Left colon (tissue), 2 donors: ENCODE measurements around the gene PCDHGB7. TPM values are rescaled to one million over a fixed set of nuclear protein-coding genes. Genes with fewer than 3 reads are reported as not detected.
"Not testable (repeated sequence)": the region's sequence is repeated elsewhere in the genome, so short reads cannot be mapped to it uniquely, and the experiment has no call there.

Source experiments
- ATAC-seq: fragments of 200-7000 bp; cut with Tn5 transposase; one replicate; pipeline ENCODE4 v1.9.1; 2020; ENCODE audit warnings: mild to moderate bottlenecking, moderate library complexity
- DNase-seq, 2 donors: peaks; one replicate each; pipeline ENCODE4 v3.0.0-alpha.2; 2020
- intact Hi-C, 2 donors: fragments of 100-400 bp; cut with DNase I in 1 of 2; cut with micrococcal nuclease in 1 of 2; formaldehyde crosslinking; loops; one replicate each; pipeline versions ENCODE4 v1.11.2 to v1.14.0; 2022; cut with DNase I, micrococcal nuclease
- long read RNA-seq: library from polyadenylated mRNA; unstranded; transcript quantifications from one replicate; pipeline ENCODE4 v2.0.0, GENCODE V29; 2021
- total RNA-seq, 2 donors: library from RNA; stranded (reverse); fragmentation: NEBNext Ultra II Directional; extraction: Animal tissue kit (Norgen Biotek cat#: 25700); gene quantifications; one replicate each; pipeline ENCODE4 v1.2.1, GENCODE V29; 2021
- donor health status: DM: no; HTN: no; CAD: no.
- donor health status: DM: yes; HTN: yes; CAD: no.

Gene PCDHGB7
- total RNA-seq: 1 to 10 TPM; 3.0 to 4.2 TPM
- long read RNA-seq: 0 reads

- intact Hi-C loops: loop anchor here in 1 of 2 donors (10.0 kb wide), 1 partner anchor 147 kb away; no protein-coding TSS in a partner anchor
- ATAC-seq (peak; percentile 70), DNase-seq (peak in 1 of 2 donors; percentile 60)
These were observed at the start of gene PCDHGB7 for GRCh38 chr5:141417494-141418172. Gene PCDHGB7, plus strand, starts transcription at chr5:141417677. Its CDS starts 183 bp downstream, at chr5:141417860.

GRCh38 chr5:141369994-141370848, 47.3 kb upstream of the PCDHGB7 start, which contains the start of gene PCDHGB3:
Gene PCDHGB3, plus strand, starts transcription at chr5:141370242. Its CDS starts 153 bp downstream, at chr5:141370395.
- DNase-seq (peak in 1 of 2 donors; percentile 41), ATAC-seq (peak; percentile 71)
- intact Hi-C loops: no loop called here

DNA sequence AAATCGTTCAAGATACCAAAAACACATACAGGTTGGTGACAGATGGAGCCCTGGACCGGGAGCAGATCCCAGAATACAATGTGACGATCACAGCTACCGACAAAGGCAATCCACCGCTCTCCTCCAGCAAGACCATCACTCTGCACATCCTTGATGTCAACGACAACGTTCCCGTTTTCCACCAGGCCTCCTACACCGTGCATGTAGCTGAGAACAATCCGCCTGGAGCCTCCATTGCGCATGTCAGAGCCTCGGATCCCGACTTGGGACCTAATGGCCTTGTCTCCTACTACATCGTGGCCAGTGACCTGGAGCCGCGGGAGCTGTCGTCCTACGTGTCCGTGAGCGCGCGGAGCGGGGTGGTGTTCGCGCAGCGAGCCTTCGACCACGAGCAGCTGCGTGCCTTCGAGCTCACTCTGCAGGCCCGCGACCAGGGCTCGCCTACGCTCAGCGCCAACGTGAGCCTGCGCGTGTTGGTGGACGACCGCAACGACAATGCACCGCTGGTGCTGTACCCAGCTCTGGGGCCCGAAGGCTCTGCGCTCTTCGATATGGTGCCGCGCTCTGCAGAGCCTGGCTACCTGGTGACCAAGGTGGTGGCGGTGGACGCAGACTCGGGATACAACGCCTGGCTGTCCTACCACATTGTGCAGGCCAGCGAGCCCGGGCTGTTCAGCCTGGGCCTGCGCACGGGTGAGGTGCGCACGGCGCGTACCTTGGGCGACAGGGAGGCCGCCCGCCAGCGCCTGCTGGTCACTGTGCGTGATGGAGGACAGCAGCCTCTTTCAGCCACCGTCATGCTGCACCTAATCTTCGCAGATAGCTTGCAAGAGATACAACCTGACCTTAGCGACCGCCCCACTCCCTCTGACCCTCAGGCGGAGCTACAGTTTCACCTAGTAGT, 45.7 kb upstream of the PCDHGB7 start:
- intact Hi-C loops: no loop called here
- DNase-seq: no peak
- no peak for ATAC-seq

DNA sequence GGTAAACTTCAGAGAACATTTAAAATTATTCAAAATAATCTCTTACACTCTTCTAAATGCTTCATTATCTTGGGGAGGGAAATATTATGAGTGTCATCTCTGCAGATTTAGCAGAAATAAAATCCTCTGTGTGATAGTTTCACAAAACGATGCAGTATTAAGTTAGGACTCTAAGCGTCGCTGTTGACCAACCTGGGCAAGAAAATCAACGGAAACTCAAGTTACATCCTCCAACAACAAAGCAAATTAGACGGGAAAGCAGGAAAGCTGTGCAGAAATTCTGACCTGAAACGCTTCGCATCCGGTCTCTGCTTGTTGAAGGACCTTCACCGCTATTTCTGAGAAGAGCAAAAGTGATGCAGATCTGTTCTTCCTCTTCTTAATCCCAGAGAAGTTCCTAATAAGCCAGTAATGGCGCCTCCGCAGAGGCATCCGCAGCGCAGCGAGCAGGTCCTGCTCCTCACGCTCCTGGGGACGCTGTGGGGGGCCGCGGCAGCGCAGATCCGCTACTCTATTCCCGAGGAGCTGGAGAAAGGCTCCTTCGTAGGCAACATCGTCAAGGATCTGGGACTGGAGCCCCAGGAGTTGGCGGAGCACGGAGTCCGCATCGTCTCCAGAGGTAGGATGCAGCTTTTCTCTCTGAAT, 43.7 kb upstream of the PCDHGB7 start, which contains the start of gene PCDHGA6:
PCDHGA6 (plus strand) TSS at position 219 of the 645 bp plus-strand sequence; CDS start at position 412, 193 bp downstream.
- no peak for ATAC-seq
- DNase-seq: no peak
- intact Hi-C loops: no loop called here

DNA sequence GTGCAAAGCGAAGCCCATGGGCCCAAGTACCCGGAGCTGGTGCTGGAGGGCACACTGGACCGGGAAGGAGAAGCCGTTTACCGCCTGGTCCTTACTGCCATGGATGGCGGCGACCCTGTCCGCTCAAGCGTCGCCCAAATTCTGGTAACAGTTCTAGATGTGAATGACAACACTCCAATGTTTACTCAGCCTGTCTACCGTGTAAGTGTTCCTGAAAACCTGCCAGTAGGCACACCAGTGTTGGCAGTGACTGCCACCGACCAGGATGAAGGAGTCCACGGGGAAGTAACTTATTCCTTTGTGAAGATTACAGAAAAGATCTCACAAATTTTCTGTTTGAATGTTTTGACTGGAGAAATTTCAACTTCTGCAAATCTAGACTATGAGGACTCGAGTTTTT, 42.9 kb upstream of the PCDHGB7 start:
- intact Hi-C loops: no loop called here
- DNase-seq: no peak
- ATAC-seq: no peak

GRCh38 chr5:141375444-141376155, 41.9 kb upstream of the PCDHGB7 start:
- ATAC-seq, DNase-seq, intact Hi-C loops: not testable (repeated sequence)

DNA sequence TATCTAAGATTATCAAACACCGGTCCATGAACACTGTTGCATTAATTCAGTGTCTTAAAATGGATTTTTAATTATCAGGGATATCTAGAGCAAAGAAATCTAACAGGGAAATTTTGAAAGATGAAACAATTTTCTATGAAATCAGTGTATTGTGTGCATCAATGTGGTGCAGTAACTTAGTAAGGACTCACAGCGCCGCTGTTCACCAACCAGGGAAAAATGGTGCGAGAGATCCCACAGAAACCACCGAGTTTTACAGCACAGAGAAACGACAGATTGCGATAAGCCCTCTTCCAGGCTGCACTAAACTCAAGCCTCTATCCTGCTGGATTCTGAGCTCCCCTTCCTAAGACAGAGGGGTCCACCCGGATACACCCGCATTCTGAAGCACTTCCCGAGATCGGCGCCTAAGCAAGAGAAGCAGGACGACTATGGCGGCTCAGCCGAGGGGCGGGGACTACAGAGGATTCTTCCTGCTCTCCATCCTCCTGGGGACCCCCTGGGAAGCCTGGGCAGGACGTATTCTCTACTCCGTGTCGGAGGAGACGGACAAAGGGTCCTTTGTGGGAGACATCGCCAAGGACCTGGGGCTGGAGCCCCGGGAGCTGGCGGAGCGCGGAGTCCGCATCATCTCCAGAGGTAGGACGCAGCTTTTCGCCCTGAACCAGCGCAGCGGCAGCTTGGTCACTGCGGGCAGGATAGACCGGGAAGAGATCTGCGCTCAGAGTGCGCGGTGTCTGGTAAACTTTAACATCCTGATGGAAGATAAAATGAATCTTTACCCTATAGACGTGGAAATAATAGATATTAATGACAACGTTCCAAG, 34.8 kb upstream of the PCDHGB7 start, which contains the start of gene PCDHGA7:
PCDHGA7 (plus strand) TSS at position 274 of the 826 bp plus-strand sequence; CDS start at position 432, 158 bp downstream.
- intact Hi-C loops: no loop called here
- ATAC-seq (no peak), DNase-seq (peak in 1 of 2 donors; percentile 17)

DNA sequence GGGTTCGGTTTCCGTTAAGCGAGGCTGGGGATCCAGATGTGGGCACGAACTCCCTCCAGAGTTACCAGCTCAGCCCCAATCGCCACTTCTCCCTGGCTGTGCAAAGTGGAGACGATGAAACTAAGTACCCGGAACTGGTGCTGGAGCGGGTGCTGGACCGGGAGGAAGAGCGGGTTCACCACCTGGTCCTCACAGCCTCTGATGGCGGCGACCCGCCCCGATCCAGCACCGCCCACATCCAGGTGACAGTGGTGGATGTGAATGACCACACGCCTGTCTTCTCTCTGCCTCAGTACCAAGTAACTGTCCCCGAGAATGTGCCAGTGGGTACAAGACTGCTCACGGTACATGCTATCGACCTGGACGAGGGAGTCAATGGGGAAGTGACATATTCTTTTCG, 34.1 kb upstream of the PCDHGB7 start:
- peak in 1 of 2 donors; percentile 9 for DNase-seq
- ATAC-seq: no peak
- intact Hi-C loops: no loop called here

GRCh38 chr5:141384471-141385267, 32.8 kb upstream of the PCDHGB7 start:
- intact Hi-C loops: no loop called here
- DNase-seq (peak in 1 of 2 donors; percentile 17), ATAC-seq (no peak)

DNA sequence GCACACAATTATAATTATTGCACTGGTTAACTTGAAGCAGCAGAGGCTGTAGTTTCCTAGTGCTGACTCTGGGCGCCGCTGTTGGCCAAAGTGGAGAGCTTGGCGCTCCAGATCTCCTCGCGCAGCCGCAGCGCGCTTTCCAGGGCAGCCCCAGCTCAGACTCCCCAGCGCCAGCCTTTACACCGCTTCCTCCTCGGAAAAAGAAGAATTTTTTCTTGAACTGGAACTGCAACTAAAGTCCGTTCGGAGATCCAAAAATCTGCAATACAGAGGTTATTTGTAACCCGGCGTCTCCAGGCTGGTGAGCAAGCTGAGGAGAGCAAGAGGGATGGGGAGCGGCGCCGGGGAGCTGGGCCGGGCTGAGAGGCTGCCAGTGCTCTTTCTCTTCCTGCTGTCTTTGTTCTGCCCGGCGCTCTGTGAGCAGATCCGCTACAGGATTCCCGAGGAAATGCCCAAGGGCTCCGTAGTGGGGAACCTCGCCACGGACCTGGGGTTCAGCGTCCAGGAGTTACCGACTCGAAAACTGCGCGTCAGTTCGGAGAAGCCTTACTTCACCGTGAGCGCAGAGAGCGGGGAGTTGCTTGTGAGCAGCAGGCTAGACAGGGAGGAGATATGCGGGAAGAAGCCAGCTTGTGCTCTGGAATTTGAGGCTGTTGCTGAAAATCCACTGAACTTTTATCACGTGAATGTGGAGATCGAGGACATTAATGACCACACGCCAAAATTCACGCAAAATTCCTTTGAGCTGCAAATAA, 29.7 kb upstream of the PCDHGB7 start, which contains the start of gene PCDHGB4:
PCDHGB4 (plus strand) TSS at position 142 of the 755 bp plus-strand sequence; CDS start at position 329, 187 bp downstream.
- DNase-seq, intact Hi-C loops: not testable (repeated sequence)
- ATAC-seq: peak; percentile 64

GRCh38 chr5:141388661-141389060, 28.8 kb upstream of the PCDHGB7 start:
- DNase-seq (no peak), ATAC-seq (no peak)
- intact Hi-C loops: no loop called here

GRCh38 chr5:141389153-141390042, 28.1 kb upstream of the PCDHGB7 start:
- intact Hi-C loops: loop anchor here in 1 of 2 donors (10.0 kb wide), 1 partner anchor 45 kb away; the partner anchor contains the start of gene PCDHGA3
- no peak for ATAC-seq

GRCh38 chr5:141392429-141393198, 24.9 kb upstream of the PCDHGB7 start, which contains the start of gene PCDHGA8:
Gene PCDHGA8, plus strand, starts transcription at chr5:141392633. Its CDS starts 181 bp downstream, at chr5:141392814.
- DNase-seq (no peak), ATAC-seq (no peak)
- intact Hi-C loops: loop anchor here in 1 of 2 donors (10.0 kb wide), 1 partner anchor 48 kb away; the partner anchor contains the start of gene PCDHGA3

More at GRCh38 chr5:141389153-141390042, 28.1 kb upstream of the PCDHGB7 start:
- no peak for DNase-seq
